ENCODE measurements around the gene LCNL1.
"Not testable (repeated sequence)": the region's sequence is repeated elsewhere in the genome, so short reads cannot be mapped to it uniquely, and the experiment has no call there.

The LCNL1 gene

GRCh38 chr9:136991993-136992818, 9.4 kb downstream of the LCNL1 start, which contains the start of gene PAXX:
TSS of gene PAXX (plus strand) at chr9:136992422. CDS start at chr9:136992444, 22 bp downstream.
- in situ Hi-C loops (cut with MboI; ENCODE audit: low sequenced_read_pairs) = no loop called here

- in situ Hi-C loops (cut with MboI; ENCODE audit: low sequenced_read_pairs) = no loop called here
Observed at GRCh38 chr9:136992819-136993369, 10.1 kb downstream of the LCNL1 start.

DNA sequence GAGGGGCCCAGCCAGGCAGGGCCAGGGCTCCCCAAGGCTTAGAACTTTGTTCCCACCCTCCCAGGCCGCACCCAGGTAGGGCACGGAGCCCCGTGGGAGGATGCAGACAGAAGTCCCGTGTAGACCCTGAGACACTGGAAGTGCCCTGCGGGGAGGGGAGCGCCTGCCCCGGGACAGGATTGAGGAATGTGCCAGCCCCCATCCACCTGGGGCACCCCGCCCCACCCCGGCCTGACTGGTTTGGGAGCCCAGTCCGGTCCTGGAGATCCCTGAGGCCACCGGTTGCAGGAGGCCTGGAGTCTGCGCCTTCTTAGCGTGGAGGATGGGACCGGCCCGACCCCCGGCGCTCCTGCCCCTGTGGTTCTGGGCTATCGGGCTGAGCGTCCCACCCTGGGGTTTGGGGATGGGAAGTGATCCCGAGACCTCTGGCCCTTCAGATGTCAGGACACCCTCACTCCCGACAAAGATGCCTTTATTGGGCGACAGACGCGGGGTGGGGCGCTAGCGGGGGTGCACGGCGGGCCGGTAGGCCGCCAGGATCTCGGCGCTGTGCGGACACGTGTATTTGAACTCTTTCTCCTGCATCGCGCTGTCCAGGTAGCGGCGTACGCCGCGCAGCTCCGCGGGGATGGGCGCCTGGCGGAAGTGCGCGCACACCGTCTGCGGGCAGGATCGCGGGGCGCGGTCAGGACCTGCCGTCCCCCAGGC, 11.5 kb downstream of the LCNL1 start:
- in situ Hi-C loops (cut with MboI; ENCODE audit: low sequenced_read_pairs) = no loop called here

DNA sequence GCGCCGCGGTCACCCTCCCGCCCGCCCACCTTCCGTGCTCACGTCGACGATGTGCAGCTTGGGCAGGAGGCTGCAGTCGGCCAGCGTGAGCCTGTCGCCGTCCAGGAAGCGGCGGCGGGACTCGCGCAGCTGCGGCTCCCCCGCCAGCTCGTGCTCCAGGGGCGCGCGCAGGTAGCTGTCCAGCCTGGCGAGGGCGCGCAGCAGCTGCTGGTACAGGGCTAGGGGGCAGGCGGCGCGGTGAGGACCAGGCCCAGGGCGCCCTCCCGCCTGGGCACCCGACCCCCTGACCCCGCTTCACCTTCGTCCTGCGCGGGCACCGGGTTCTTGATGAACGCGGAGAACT, 12.1 kb downstream of the LCNL1 start:
- in situ Hi-C loops (cut with MboI; ENCODE audit: low sequenced_read_pairs) = no loop called here

GRCh38 chr9:136995362-136995761, 12.6 kb downstream of the LCNL1 start:
- in situ Hi-C loops (cut with MboI; ENCODE audit: low sequenced_read_pairs) = no loop called here

- in situ Hi-C loops (cut with MboI; ENCODE audit: low sequenced_read_pairs) = no loop called here
Observed at GRCh38 chr9:136995772-136996311, 13.0 kb downstream of the LCNL1 start.

DNA sequence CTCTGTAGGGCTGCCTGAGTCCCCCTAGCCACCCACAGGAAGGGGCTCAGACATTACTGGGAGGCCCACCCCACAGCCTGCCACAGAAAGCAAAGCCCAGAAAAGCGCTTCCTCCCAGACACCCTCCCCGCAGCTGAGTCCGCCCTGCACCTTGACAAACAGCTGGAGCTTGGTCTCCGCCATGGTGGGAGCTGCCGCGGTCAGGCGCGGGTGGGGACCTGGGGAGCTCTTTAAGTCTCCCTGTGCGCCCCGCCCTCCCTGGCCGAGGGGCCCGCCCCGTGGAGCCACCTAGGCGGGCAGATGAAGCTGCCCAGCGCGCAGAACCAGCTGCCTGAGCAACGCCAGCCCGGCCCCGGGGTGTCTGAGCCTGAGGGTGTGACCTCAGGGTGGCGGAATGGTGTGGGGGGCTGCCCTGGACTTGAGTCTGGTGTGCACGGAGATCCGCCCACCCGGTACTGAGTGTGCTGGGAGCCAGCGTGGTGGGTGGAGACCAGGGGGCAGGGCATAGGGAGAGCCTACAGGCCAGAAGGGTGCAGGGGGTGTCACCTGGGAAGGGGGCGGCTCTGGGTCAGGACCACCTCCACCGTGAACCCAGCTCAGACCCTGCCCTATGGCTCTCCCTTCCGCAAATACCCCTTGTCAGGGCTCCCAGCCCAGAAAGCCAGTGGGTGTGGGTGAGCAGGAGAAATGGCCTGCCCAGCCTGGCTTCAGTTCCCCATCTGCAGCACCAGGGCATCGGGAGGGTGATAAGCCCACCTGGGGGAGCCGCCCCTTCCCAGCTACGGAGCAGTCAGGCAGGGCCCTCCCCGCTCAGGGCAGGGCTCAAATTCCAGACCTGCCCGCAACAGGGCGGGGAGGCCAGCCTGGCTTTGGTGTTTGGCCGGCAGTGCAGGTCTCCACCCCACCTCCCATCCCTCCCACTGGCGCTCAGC, 13.8 kb downstream of the LCNL1 start, which contains the start of gene CLIC3:
Gene CLIC3 (minus strand): TSS at position 208 of the 932 bp plus-strand sequence. CDS start 25 bp downstream, at position 183.
- in situ Hi-C loops (cut with MboI; ENCODE audit: low sequenced_read_pairs) = no loop called here

- in situ Hi-C loops (cut with MboI; ENCODE audit: low sequenced_read_pairs) = no loop called here
Observed at GRCh38 chr9:136997371-136997770, 14.6 kb downstream of the LCNL1 start.

GRCh38 chr9:136997830-136998234, 15.0 kb downstream of the LCNL1 start:
- in situ Hi-C loops (cut with MboI; ENCODE audit: low sequenced_read_pairs) = no loop called here

DNA sequence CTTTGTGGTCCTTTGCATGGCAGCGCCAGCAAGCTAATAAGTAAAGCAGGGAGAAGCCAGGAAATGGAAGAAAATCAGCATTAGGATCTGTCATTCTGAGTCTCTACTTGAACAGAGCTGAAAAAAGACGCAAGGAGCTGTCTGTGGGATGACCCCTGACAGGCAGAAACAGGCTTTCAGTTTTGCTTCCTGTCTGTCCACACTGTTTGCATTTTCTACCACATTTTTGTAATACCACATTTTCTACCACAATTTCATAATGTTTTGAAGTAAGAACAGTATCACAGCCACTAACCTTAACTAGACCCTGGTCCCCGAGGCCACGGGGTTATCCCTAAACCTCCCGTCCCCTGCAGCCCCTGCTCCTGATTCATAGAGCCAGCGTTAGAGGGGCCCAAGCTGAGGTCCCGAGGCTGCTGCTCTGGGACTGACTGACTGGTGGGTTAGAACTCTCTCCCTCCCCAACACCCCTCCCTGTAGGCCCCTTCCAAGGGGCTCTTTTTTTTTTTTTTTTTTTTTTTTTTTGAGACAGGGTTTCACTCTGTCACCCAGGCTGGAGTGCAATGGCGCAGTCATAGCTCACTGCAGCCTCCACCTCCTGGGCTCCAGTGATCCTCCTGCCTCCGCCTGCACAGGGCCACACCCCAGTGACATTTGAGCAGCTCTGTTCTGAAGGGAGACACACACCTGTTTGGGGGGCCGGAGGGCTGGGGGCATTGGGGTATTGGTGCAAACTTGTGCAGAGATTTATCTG, 17.6 kb downstream of the LCNL1 start:
- in situ Hi-C loops (cut with MboI; ENCODE audit: low sequenced_read_pairs) = no loop called here

- in situ Hi-C loops (cut with MboI; ENCODE audit: low sequenced_read_pairs) = no loop called here
Observed at GRCh38 chr9:137001857-137002645, 19.3 kb downstream of the LCNL1 start.

GRCh38 chr9:137002646-137003041, 19.9 kb downstream of the LCNL1 start:
- in situ Hi-C loops (cut with MboI; ENCODE audit: low sequenced_read_pairs) = no loop called here

DNA sequence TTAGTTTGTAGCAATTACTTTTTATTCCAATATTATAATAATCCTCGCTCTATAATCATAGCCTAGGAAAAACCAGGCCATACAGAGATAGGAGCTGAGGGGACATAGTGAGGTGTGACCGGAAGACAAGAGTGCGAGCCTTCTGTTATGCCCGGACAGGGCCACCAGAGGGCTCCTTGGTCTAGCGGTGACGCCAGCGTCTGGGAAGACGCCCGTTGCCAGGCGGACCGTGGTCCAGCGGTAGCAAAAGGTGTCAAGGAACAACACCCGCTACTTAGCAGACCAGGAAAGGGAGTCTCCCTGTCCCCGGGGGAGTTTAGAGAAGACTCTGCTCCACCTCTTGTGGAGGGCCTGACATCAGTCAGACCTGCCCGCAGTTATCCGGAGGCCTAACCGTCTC, 21.5 kb downstream of the LCNL1 start:
- in situ Hi-C loops (cut with MboI; ENCODE audit: low sequenced_read_pairs) = not testable (repeated sequence)

GRCh38 chr9:137006116-137007003, 23.6 kb downstream of the LCNL1 start:
- in situ Hi-C loops (cut with MboI; ENCODE audit: low sequenced_read_pairs) = no loop called here

GRCh38 chr9:137007108-137007815, 24.5 kb downstream of the LCNL1 start:
- in situ Hi-C loops (cut with MboI; ENCODE audit: low sequenced_read_pairs) = no loop called here

DNA sequence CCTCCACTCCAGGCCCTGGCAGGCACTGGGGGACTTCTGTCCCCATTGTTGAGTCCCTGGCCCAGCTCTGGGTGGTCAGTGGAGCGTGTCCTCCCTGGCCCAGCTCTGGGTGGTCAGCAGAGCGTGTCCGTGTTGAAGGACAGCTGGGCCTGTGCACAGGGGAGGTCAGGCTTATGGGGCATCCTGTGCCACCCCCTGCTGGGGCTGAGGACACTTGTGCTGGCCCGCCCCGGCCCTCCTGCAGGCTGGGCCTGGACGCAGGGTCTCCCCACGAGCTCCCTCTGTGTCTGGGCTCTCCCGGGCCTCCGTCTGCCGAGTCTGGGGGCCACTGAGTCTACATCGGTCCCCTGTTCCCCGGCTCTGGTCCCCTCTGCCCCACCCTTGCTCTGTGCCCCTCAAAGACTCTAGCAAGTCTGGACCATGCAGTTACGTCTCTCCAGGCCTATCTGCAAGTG, 25.1 kb downstream of the LCNL1 start:
- in situ Hi-C loops (cut with MboI; ENCODE audit: low sequenced_read_pairs) = no loop called here

DNA sequence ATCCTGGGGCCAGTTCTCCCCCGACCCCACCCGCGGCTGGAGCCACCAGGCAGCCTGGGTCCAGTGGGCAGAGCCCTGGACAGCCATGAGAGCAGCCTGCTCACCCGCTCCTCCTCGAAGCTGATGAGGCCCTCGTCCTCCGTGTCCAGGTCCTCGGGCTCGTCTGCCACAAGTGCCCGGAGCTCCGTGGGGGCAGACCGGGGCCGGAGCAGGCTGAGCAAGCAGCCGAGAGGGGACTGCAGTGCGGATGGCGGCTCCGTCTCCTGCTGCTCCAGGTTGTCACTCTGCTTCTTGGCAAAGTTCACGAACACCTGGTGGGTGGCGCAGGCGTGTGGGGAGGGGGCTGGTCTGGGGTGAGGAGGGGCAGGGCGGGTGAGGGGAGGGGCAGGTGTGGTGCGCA, 25.5 kb downstream of the LCNL1 start:
- in situ Hi-C loops (cut with MboI; ENCODE audit: low sequenced_read_pairs) = no loop called here

All from HL-60/S4 treated with phorbol 12-myristate 13-acetate at 8.2 ng/mL for 4 days and 3 days (cell line).